NB4 (cell line): ENCODE data around the gene ADGRG2.

Experiments used
- CTCF ChIP-seq: IDR thresholded peaks from one replicate; pipeline ENCODE4 v1.5.1; 2012; ENCODE audit warnings: low read depth, low read length
- MAX ChIP-seq: IDR thresholded peaks from 2 replicates; pipeline ENCODE4 v1.6.1; 2011; ENCODE audit warnings: low read depth, low read length
- MYC ChIP-seq: IDR thresholded peaks from 2 replicates; pipeline ENCODE4 v1.6.1; 2011; ENCODE audit warnings: low read depth, low read length
- POLR2A ChIP-seq: IDR thresholded peaks from 2 replicates; pipeline ENCODE4 v1.6.1; 2011; ENCODE audit warnings: mild to moderate bottlenecking; ENCODE audit not compliant: insufficient read length; ENCODE audit errors: extremely low read depth

GRCh38 chrX:19137067-19137466 is 14.8 kb upstream of the ADGRG2 start:
- TF ChIP-seq CTCF (no peak), POLR2A (no peak), MAX (no peak), MYC (no peak)
